NCI-H2107 (cell line): ENCODE measurements around the gene LDLRAD4.

Experiments
- DNase-seq: peaks from one replicate; lab custom pipeline; 2025; lab: John Stamatoyannopoulos, UW

The LDLRAD4 gene

DNA sequence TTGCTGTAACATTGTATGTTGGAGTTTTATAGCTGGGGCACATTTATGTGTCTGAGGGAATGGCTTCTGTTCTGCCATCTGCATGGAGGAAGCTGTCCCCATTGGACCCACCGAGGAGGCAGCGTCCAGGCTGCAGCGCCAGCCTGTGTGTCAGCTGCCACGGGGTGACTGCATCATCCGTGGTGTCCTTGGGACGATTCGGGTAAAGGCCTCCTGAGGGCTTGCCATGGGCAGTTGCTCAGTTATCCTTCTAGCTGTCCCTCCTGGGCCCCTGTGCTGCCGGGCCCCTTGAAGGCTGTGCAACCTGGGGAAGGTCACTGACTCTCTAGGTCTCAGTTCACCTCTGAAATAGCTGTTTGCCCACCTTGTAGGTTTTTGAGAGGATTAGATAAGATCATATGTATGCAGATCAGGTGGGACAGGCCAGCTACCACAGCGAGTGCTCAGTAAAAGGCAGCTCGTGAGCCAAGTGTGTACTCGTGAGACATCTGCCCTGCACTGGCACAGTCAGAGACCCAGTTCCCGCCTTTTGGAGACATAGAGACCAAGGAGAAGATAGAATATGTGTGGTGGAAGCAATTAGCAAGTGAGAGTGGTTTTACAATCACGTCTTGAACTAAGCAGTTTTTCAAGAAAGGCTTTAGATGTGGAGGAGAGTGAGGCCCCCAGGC, 10.6 kb downstream of the LDLRAD4 start:
- no peak for DNase-seq

- no peak for DNase-seq
Measured at GRCh38 chr18:13231151-13231550, 12.6 kb downstream of the LDLRAD4 start.

DNA sequence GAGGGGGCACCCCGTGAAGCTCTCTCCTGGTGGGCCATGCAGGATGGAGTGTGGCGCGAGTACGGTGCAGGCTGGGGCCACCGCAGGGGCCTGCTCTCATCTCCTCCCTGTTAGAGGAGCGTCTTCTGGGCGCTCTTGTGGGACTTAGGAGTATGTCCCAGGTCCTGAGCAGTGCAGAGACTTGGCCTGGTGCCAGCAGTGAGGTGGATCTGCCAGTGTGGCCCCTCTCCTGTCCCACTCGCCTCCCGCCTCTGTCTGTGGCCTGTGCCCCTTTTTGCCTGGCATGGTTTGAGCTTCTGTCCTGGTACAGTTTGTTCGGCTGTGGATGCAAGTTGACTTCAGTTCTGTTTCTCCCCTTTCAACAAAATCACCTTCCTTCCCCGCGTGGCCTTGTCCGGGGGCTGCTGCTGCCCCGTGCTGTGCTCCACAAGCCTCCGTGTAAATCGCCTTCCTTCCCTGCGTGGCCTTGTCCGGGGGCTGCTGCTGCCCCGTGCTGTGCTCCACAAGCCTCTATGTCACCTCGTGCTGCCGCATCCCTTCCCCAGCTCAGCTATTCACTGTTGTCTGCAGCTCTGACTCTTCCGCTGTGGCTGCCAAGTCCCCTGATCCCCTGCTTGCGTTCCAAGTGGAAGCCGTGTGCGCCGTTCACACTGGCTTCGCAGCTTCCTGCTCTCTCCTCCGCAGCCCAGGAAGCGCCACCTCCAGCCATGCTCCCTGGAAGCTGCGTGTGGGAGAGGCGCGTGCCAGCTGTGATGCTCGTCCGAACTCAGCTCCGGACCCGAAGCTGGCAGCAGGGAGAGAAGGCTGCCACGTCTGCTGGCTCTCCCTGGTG, 13.7 kb downstream of the LDLRAD4 start:
- no peak for DNase-seq

DNA sequence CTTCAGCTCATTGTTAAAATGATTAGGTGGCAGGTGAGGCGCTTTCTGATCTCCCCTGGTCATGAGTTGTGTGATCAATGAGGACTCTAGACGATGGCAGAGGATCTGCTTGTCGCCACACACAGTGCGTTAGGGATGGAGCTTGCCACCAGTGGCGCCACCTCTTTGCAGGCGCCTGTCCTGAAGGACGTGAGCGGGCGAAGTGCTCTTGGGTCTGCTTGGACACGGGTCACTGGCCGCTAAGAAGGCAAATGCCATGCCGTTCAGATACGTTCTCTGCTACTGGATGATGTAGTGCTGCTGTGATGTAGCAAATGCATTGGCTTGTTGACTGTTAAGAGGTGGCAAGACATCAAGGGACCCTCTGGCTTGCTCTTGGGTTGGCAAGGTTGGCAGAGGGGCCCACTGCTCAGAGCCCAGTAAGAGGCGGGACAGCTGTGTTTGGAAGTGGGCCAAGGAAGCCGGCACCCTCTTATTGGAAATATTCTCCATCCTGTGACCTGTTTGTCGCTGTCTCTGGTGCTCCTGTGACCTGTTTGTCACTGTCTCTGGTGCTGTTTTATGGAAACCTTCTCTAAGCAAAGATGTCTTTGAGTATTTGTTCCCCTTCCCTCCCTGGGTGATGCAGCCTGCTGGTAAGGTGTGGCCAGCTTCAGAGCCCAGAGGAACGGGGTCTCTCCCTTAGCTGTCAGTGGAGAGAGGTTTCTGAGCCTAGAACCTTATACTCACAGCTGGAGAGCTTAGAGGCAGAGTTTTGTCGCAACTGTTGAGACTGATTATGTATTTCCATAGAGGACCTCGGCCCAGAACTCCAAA, 14.6 kb downstream of the LDLRAD4 start:
- no peak for DNase-seq

GRCh38 chr18:13233787-13234783, 15.5 kb downstream of the LDLRAD4 start:
- no peak for DNase-seq

DNA sequence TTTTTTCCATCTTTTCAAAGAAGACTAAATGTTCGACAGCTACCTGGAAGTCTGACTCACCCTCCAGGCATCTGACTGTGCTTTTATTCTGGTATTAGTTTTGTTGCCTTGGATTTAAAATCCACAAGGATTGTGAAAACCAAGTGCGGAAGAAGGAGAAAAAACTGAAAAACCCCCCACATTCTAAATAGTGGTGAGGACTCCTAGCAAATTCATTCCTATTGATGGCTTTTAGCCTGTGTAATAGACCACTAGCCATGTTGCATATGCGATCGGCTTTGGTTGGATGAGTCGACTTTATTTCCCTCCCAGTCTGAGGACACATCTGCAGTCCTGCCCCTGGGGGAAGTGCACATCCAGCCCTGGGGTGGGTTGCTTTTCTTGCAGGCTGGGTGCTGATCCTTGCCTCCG, 16.9 kb downstream of the LDLRAD4 start:
- DNase-seq = no peak

GRCh38 chr18:13235981-13236380, 17.4 kb downstream of the LDLRAD4 start:
- no peak for DNase-seq

GRCh38 chr18:13236411-13236810, 17.9 kb downstream of the LDLRAD4 start:
- DNase-seq = no peak

GRCh38 chr18:13237073-13237472, 18.5 kb downstream of the LDLRAD4 start:
- no peak for DNase-seq

DNA sequence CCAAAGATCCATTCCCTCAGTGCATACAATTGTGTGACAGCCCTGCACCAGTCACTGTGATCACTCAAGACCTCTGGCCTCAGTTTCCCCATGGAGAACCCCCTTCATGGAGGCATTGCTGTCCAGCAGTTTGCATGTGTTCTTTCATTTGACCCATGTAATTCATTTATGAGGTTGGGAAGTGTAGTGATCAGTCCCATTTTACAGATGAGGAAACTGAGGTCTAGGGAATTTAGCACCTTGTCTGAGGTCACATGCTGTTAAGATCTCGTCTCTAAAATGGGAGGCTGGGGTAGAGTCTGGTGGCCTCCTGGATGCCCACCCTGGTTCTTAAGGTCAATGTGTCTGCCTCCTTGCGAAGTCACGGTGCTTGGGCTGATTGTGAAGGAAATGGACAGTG, 19.1 kb downstream of the LDLRAD4 start:
- no peak for DNase-seq

- no peak for DNase-seq
Measured at GRCh38 chr18:13239171-13239956, 20.8 kb downstream of the LDLRAD4 start.

DNA sequence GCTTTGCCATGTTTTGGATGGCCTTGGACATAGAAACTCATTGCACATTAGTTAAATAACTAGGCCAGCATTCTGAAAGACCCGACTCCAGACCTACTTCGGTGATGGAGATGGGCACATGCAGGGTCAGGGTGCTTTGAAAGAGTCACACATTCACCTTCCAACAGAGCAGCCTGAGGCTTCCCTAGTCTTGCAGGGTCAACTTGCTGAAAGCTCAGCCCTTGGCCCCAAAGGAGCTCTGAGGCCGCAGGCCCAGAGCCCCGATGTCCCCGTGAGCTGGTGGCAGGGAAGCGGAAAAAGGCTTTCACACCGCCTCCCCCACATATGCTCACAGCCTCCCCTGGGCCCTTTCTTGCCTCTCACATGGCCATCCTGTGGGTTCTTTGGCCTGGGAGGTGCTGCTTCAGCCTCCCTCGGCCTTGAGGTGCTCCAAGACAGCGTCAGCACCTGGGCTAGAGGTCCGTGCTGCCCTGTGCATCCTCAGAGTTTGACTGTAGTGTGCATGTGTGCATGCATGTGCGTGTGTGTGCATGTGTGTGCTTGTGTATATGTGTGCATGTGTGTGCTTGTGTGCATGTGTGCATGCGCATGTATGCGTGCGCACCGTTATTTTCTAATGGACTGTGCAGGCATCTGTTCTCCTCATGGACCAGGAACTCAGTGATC, 21.6 kb downstream of the LDLRAD4 start:
- no peak for DNase-seq

- no peak for DNase-seq
Measured at GRCh38 chr18:13241083-13241892, 22.7 kb downstream of the LDLRAD4 start.

GRCh38 chr18:13241893-13242175, 23.3 kb downstream of the LDLRAD4 start:
- no peak for DNase-seq

DNA sequence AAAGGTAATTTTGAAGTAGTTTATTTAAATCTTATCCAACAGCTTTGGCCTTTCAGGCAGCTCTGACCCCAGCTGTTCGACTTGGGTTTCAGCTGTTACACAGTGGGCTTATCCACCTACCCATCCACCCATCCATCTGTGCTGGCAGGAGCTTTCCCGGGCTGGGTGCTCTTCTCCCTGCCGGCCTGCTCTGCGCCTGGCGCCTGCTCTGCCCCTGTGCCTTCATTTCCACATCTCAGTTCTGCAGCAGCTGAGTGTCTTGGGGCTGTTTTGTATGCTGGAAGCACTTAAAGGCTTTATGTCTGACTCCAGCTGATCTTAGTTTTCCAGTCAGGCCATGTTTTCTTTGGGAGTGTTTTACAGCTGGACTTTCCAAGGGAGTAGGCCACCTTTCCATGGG, 24.2 kb downstream of the LDLRAD4 start:
- DNase-seq = no peak

GRCh38 chr18:13243363-13243762, 24.8 kb downstream of the LDLRAD4 start:
- DNase-seq = no peak

DNA sequence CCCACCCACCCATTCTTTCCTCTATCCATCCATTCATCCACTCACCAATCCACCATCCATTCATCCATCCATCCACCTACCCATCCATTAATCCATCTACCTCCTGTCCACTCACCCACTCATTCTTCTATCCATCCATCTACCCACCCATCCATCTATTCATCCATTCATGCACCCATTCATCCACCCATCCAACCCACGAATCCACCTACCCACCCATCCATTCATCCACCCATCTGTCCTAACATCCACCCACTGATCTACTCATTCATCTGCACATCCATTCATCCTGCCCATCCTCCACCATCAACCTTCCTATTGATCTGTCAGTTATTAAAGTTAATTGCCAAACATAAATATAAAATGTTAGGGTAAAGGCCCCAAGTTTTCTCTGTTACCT, 25.6 kb downstream of the LDLRAD4 start:
- DNase-seq = no peak

- no peak for DNase-seq
Measured at GRCh38 chr18:13245481-13246000, 27.0 kb downstream of the LDLRAD4 start.

DNA sequence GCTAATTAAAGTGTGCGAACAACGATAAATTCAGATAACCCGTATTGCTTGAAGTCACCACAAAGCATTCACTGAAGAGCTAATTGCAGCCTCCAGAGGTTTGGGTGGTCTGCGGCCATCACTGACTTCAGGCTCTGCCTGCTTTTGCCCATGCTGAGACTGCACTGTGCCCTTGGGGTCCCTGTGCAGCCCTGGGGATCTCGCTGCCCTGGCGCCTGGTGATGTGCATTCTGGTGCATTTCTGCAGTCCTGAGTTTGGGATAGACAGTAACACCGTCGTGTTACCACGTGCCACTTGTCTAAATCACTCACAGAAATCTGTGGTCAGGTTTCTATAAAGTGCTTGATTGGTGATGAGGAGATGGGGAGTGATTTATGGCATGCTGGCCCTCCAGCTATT, 27.6 kb downstream of the LDLRAD4 start:
- no peak for DNase-seq
